ENCODE results near the gene DNM1L. TPM values are rescaled to one million over a fixed set of nuclear protein-coding genes. Genes with fewer than 3 reads are reported as not detected.
A peak's percentile ranks its signal among the peaks of the same experiment; 100 is the strongest.

Gene DNM1L
- polyA plus RNA-seq, 2 of the 4 experiments (the other 2 are of a cell fraction), result 67.0 to 121 TPM

DNA sequence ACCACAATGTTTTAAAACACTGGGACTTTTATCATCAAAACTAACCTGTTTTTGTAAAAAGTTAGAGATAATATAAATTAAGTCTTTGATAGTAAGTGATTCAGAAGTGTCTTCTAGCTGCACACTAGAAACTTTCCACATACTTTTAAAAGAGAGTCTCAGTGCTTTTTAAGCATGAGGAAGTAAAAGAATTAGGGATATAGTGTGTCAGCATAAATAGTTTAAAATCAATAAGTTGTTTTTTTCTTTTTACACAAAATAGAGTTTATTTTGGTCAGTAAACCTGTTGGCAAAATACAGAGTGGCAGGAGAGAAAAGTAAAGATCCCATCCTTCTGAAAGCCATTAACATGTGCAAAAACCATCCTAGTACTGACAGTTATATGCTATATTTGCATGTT lies 1.7 kb downstream of the DNM1L start (continued):
- TF ChIP-seq HOXB13 (CRISPR knock-in tag; IDR thresholded peaks at IDR 0.05; ENCODE audit: low read depth), result no peak

DNA sequence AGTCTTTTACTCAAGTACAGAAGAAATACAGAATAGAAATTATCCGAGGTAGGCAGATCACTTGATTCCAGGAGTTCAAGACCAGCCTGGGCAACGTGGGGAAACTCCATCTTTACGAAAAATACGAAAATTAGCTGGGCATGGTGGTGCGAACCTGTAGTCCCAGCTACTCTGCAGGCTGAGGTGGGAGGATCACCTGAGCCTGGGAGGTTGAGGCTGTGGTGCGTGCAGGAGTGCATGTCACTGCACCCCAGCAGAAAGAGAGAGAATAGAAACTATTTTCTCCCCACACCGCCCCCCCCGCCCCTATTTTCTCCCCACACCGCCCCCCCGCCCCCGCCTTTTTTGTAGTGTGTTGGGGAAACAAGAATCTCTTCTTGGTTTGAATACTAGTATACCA lies 2.2 kb downstream of the DNM1L start:
- FAIRE-seq (no peak), ATAC-seq (no peak), DNase-seq (ENCODE audit: low read depth in 1 of 2, low spot score in 1 of 2) (no peak)
- Histone ChIP-seq H3K4me2 (peak overlapping the region; percentile 85), H3K4me3 (peak overlapping the region; percentile 82; the same call in 1 of the 3 replicates), H3K27ac (peak overlapping the region in 1 of 2 experiments; percentile 3; a peak in 1 of 6 replicates), H3K4me1 (peaks cover 22% of the 10 kb centered on the region), H3K9me3 (no peaks in the 10 kb centered on the region)
- no peak for TF ChIP-seq SMC3 (IDR thresholded peaks at IDR 0.05)
- WGBS (ENCODE audit: missing lambda C conversion rate), result 88% methylated on average over 8 of the region's 11 CpGs
- POLR2A ChIA-PET, result no interaction called here
- CTCF ChIA-PET, result interaction anchor here (0.6 to 0.7 kb wide), 3 partner anchors 9 to 1342 kb away, joined by 3 read pairs; no protein-coding TSS in a partner anchor

DNA sequence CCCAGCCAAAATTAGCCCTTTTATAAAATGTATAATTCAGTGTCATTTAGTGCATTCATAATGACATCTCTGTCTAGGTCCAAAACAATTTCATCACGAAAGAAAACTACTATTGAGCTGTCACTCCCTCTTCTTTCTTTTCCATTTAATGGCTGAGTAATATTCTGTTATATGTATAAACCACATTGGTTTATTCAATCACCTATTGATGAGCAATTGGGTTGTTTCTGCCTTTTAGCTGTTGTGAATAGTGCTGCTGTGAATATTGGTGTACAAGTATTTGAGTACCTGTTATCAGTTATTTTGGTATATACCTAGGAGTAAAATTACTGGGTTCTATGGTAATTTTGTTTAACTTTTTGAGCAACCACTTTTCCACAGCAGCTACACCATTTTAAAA lies 7.2 kb downstream of the DNM1L start:
- FAIRE-seq, result no peak
- no peak for ATAC-seq
- WGBS (ENCODE audit: missing lambda C conversion rate), result 76% methylated on average over 1 of the region's 1 CpG
- DNase-seq (ENCODE audit: low read depth in 1 of 2, low spot score in 1 of 2), result no peak
- no peak overlapping the region for H3K4me3 ChIP-seq
- no peaks in the 10 kb centered on the region for H3K9me3 ChIP-seq
- TF ChIP-seq TP53 (CRISPR knock-in tag; IDR thresholded peaks at IDR 0.05), result no peak
- TF ChIP-seq HOXB13 (CRISPR knock-in tag; IDR thresholded peaks at IDR 0.05; ENCODE audit: low read depth), result no peak
- TF ChIP-seq NR3C1 (IDR thresholded peaks at IDR 0.05), result no peak
- TF ChIP-seq PHF8 (IDR thresholded peaks at IDR 0.05; ENCODE audit: borderline replicate concordance, low read depth), result no peak
- TF ChIP-seq, protein P1, sequence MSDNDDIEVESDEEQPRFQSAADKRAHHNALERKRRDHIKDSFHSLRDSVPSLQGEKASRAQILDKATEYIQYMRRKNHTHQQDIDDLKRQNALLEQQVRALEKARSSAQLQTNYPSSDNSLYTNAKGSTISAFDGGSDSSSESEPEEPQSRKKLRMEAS (IDR thresholded peaks at IDR 0.05), result no peak
- TF ChIP-seq FOSL2 (IDR thresholded peaks at IDR 0.05), result no peak
- TF ChIP-seq FOSL2 (CRISPR knock-in tag; IDR thresholded peaks at IDR 0.05), result no peak
- TF ChIP-seq, protein P2, sequence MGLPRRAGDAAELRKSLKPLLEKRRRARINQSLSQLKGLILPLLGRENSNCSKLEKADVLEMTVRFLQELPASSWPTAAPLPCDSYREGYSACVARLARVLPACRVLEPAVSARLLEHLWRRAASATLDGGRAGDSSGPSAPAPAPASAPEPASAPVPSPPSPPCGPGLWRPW (IDR thresholded peaks at IDR 0.05), result no peak
- TF ChIP-seq JUNB (IDR thresholded peaks at IDR 0.05), result no peak
- TF ChIP-seq MAZ (IDR thresholded peaks at IDR 0.05; ENCODE audit: borderline replicate concordance, low read depth, low read length), result no peak
- no peak for TF ChIP-seq EP300 (IDR thresholded peaks at IDR 0.05)
- TF ChIP-seq ZSCAN20 (CRISPR knock-in tag; IDR thresholded peaks at IDR 0.05), result no peak
- TF ChIP-seq CBX8 (IDR thresholded peaks at IDR 0.05), result no peak
- no peak for TF ChIP-seq FOXS1 (CRISPR knock-in tag; IDR thresholded peaks at IDR 0.05)
- TF ChIP-seq ZFP36 (IDR thresholded peaks at IDR 0.05; ENCODE audit: borderline replicate concordance, partially characterized antibody), result no peak
- no peak for TF ChIP-seq FOSB (CRISPR knock-in tag; IDR thresholded peaks at IDR 0.05)
- TF ChIP-seq TFCP2L1 (CRISPR knock-in tag; IDR thresholded peaks at IDR 0.05), result no peak
- no peak for TF ChIP-seq HEYL (CRISPR knock-in tag; IDR thresholded peaks at IDR 0.05)
- no peak for TF ChIP-seq MAFK (IDR thresholded peaks at IDR 0.05; ENCODE audit: partially characterized antibody)
- no peak for TF ChIP-seq HOXB5 (CRISPR knock-in tag; IDR thresholded peaks at IDR 0.05)
- TF ChIP-seq, protein P3, sequence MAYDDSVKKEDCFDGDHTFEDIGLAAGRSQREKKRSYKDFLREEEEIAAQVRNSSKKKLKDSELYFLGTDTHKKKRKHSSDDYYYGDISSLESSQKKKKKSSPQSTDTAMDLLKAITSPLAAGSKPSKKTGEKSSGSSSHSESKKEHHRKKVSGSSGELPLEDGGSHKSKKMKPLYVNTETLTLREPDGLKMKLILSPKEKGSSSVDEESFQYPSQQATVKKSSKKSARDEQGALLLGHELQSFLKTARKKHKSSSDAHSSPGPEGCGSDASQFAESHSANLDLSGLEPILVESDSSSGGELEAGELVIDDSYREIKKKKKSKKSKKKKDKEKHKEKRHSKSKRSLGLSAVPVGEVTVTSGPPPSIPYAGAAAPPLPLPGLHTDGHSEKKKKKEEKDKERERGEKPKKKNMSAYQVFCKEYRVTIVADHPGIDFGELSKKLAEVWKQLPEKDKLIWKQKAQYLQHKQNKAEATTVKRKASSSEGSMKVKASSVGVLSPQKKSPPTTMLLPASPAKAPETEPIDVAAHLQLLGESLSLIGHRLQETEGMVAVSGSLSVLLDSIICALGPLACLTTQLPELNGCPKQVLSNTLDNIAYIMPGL (CRISPR knock-in tag; IDR thresholded peaks at IDR 0.05; ENCODE audit: borderline replicate concordance), result no peak
- H3K27ac ChIP-seq, result no peak overlapping the region
- POLR2A ChIA-PET, result no interaction called here
- CTCF ChIA-PET, result interaction anchor here (0.7 to 1.0 kb wide), 2 partner anchors 12 to 320 kb away, joined by 3 read pairs; no protein-coding TSS in a partner anchor
- peaks cover under 1% of the 10 kb centered on the region; the same call in 1 of the 3 replicates for H3K4me1 ChIP-seq
- H3K4me2 ChIP-seq, result no peak overlapping the region

DNA sequence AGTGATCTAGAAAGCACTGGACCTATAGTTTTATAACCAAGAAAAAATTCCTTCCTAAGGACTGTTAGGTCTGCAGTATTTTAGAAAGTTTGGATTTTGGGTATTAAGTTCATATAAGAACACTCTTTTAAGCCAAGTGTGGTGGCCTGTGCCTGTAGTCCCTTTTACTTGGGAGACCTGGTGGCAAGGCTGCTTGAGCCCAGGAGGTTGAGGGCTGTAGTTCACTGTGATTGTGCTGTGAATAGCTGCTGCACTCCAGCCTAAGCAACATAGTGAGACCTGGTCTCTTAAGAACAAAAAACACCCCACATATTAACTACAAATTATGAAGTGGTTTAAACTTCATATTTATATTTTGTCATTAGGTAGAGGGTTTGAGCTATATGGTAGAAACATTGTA lies 9.7 kb downstream of the DNM1L start:
- H3K27ac ChIP-seq, result no peak overlapping the region
- no peaks in the 10 kb centered on the region for H3K9me3 ChIP-seq
- ChIA-PET CTCF (interaction anchor here (0.8 to 1.2 kb wide), 3 partner anchors 9 to 47 kb away, joined by 3 to 4 read pairs (median 3); no protein-coding TSS in a partner anchor), POLR2A (no interaction called here)
- no peak overlapping the region for H3K4me3 ChIP-seq
- ATAC-seq, result no peak
- no peak for DNase-seq (ENCODE audit: low read depth in 1 of 2, low spot score in 1 of 2)
- no peak for FAIRE-seq
- H3K4me1 ChIP-seq, result 0 out of 3 replicates have a peak, but pooled peaks cover 3% of the 10 kb centered on the region
- TF ChIP-seq, protein P4, sequence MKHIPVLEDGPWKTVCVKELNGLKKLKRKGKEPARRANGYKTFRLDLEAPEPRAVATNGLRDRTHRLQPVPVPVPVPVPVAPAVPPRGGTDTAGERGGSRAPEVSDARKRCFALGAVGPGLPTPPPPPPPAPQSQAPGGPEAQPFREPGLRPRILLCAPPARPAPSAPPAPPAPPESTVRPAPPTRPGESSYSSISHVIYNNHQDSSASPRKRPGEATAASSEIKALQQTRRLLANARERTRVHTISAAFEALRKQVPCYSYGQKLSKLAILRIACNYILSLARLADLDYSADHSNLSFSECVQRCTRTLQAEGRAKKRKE (CRISPR knock-in tag; IDR thresholded peaks at IDR 0.05; ENCODE audit: low read depth), result no peak
- TF ChIP-seq CBX2 (IDR thresholded peaks at IDR 0.05; ENCODE audit: borderline replicate concordance, low read depth) (no peak), JUNB (IDR thresholded peaks at IDR 0.05) (no peak), HDAC2 (IDR thresholded peaks at IDR 0.05) (no peak)
- no peak overlapping the region for H3K4me2 ChIP-seq

Data from A549 (cell line).